Activated naive CD8-positive, alpha-beta T cell treated with anti-CD3 and anti-CD28 coated beads, Interleukin-2, amount 50 U/mL, for 24 hours (primary cell): ENCODE results near the gene COPE.
"Not testable (repeated sequence)": the region's sequence is repeated elsewhere in the genome, so short reads cannot be mapped to it uniquely, and the experiment has no call there.

Experiments
- ATAC-seq: fragments of 150-1000 bp; cut with Tn5 transposase; one replicate; pipeline ENCODE4 v1.10.0; 2021
- DNase-seq: peaks from one replicate; pipeline ENCODE4 v3.0.0; 2021
- H3K27ac Mint-ChIP-seq: one replicate; pipeline ENCODE4 v1.8.0; 2021; ENCODE audit warnings: mild to moderate bottlenecking, mixed read lengths
- H3K27me3 Mint-ChIP-seq: one replicate; pipeline ENCODE4 v1.8.0; 2021; ENCODE audit warnings: mixed read lengths
- H3K36me3 Mint-ChIP-seq: one replicate; pipeline ENCODE4 v1.8.0; 2021; ENCODE audit warnings: low read depth, mixed read lengths
- H3K4me1 Mint-ChIP-seq: one replicate; pipeline ENCODE4 v1.8.0; 2021; ENCODE audit warnings: mixed read lengths
- H3K4me3 Mint-ChIP-seq: one replicate; pipeline ENCODE4 v1.8.0; 2021; ENCODE audit warnings: mild to moderate bottlenecking, moderate library complexity, mixed read lengths
- H3K9me3 Mint-ChIP-seq: one replicate; pipeline ENCODE4 v1.8.0; 2021; ENCODE audit warnings: mixed read lengths

Gene COPE

DNA sequence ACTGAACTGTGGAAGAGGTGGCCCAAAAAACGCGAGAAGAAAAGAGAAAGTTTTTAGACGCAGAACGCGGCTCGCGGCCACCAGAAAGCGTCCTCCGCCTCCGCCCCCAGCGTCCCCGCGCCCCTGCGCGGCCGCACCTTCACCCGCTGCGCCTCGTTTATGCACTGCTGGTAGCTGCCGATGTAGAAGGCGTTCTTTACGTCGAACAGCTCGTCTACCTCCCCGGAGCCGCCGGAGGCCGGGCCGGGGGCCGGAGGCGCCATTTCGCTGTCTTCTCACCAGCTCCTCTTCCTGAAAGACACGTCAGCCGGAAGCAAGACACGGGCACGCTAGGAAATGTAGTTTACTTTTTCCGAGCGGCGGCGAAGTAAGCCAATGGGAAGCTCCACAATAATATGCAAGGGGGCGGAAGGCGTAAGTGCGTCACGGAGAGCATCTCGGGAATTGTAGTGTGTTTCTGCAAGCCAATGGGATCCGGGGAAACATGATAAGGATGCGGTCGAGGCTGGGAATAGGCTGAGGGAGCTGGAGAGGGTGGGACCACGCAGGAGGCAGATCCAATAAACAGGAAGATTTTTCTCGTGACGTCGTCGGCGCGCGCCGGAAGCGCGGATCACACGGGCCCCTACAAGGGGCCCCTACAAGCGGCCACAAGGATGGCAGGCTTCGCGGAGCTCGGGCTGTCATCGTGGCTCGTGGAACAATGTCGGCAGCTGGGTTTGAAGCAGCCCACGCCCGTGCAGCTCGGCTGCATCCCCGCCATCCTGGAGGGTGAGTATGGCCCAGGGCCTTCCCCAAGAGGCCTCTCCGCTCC lies at the start of gene COPE, which contains the start of gene DDX49:
COPE (minus strand) TSS at position 302 of the 814 bp plus-strand sequence; CDS start at position 263, 39 bp downstream.
DDX49 (plus strand) TSS at position 630 of the 814 bp plus-strand sequence; CDS start at position 657, 27 bp downstream.
- ATAC-seq (peak; percentile 96), DNase-seq (peak; percentile 98)
- Mint-ChIP-seq H3K36me3 (peaks cover 43% of the 10 kb centered on the region), H3K27me3 (peaks cover 3% of the 10 kb centered on the region), H3K4me3 (peak within 1 kb of the TSS; percentile 94), H3K27ac (peak within 1 kb of the TSS; percentile 94), H3K4me1 (peaks cover 50% of the 10 kb centered on the region), H3K9me3 (no peaks in the 10 kb centered on the region)

DNA sequence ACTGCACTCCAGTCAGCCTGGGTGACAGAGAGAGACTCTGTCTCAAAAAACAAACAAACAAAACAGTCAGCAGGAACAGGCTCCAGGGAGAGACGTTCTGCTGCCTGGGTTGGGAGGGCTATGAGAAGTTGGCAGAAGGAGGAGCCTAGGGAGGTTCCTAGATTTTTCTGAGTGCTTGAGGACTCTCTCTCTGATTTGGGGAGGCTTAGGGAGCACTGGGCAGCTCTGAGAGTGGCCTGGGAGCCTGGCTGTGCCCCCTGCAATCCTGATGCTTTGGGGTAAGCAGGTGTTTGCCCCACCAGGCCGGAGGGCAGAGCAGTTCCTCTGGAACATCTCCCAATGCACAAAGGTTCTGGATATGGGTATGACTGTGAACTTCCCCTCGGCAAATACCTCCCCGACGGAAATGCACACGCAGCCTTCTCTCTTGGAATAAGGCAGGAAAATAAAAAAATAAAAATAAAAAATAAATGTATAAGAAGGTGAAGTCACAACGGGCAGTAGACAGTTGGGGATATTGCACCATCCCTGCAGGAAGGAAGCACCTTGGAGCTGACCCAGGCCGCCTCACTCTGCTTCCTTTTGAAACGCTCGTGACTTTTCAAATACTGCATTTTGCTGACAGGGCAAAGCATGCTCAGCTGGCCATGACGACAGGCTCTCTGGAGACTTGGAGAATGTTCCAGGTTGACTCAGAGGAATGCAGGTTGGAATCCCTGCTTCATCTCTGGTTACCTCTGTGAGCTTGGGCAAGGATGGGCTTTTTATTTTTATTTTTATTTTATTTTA lies 48.4 kb upstream of the COPE start:
- Mint-ChIP-seq H3K27ac (no peak overlapping the region), H3K4me1 (peaks cover 9% of the 10 kb centered on the region), H3K36me3 (no peaks in the 10 kb centered on the region), H3K9me3 (no peaks in the 10 kb centered on the region), H3K27me3 (peaks cover 10% of the 10 kb centered on the region), H3K4me3 (no peak overlapping the region)
- DNase-seq = no peak
- no peak for ATAC-seq

DNA sequence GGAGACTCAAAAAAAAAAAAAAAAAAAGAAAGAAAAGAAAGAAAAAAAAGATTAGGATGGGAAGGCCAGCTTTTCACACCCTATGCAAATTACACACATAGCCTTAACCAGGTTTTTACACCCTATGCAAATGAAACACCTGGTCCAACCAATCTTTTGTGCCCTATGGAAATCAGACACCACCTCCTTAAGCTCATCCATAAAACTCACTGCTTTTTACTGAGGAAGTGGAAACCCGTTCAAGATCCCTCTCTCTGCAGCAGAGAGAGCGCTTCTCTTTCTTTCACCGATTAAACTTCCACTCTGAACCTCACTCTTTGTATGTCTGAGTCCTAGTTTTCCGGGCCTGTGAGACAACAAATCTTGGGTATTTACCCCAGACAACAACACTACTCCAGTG lies 47.1 kb upstream of the COPE start:
- no peaks in the 10 kb centered on the region for H3K36me3 Mint-ChIP-seq
- H3K27ac Mint-ChIP-seq = no peak overlapping the region
- ATAC-seq (no peak), DNase-seq (no peak)
- H3K4me3 Mint-ChIP-seq = no peak overlapping the region
- no peaks in the 10 kb centered on the region for H3K9me3 Mint-ChIP-seq
- peaks cover 19% of the 10 kb centered on the region for H3K4me1 Mint-ChIP-seq
- H3K27me3 Mint-ChIP-seq = peaks cover 15% of the 10 kb centered on the region

DNA sequence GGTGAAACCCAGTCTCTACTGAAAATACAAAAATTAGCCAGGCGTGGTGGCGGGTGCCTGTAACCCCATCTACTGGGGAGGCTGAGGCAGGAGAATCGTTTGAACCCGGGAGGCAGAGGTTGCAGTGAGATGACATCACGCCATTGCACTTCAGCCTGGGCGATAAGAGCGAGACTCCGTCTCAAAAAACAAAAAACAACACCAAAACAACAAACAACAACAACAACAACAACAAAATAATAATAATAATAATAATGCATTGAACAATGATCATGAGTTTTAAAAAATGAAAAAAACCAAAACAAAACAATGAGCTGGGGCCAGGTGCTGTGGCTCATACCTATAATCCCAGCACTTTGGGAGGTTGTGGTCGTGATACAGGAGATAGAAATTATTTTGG lies 44.9 kb upstream of the COPE start:
- ATAC-seq (no peak), DNase-seq (no peak)
- Mint-ChIP-seq H3K27ac (no peak overlapping the region), H3K4me1 (peaks cover 15% of the 10 kb centered on the region), H3K4me3 (no peak overlapping the region), H3K27me3 (peaks cover 17% of the 10 kb centered on the region), H3K9me3 (no peaks in the 10 kb centered on the region), H3K36me3 (no peaks in the 10 kb centered on the region)

DNA sequence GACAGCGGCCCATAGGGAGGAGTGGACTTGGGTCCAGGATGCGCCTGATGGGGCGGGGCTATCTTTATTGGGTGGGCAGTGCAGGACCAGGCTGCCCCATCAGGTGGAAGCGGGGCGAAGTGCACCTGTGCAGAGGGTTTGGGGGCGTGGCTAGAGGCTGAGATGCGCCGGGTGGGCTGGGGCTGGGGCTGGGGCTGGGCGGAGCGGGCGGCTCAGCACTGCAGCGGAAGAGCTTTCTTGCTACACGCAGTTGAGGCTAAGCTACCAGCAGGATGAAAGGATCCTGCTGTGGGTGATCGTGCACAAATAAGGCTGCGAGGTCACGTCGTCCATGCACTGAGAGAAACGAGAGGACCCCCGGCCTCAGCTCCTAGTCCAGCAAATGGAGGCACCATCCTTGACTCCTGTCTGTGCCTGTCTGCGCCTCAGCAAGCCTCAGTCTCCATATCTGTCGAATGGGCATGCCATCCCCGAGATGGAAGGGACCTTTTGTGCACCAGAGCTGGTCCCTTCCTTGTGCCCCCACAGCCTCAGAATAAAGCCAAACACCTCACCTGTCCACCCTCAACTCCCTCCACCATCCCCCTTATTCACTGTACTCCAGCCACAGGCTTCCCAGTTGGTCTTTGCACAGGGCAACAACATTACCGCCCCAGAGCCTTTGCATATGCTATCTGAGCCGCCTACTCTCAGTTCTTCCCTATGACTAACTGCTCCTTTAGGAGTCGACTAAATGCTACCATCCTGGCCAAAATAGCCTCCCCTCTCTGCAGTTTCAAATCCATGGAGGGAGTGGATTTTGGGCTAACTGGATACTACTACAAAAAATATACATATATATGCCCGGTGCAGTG lies 42.8 kb upstream of the COPE start:
- peaks cover 11% of the 10 kb centered on the region for H3K4me1 Mint-ChIP-seq
- no peak for DNase-seq
- no peaks in the 10 kb centered on the region for H3K9me3 Mint-ChIP-seq
- no peak overlapping the region for H3K4me3 Mint-ChIP-seq
- no peaks in the 10 kb centered on the region for H3K36me3 Mint-ChIP-seq
- H3K27ac Mint-ChIP-seq = no peak overlapping the region
- H3K27me3 Mint-ChIP-seq = peaks cover 12% of the 10 kb centered on the region
- no peak for ATAC-seq

DNA sequence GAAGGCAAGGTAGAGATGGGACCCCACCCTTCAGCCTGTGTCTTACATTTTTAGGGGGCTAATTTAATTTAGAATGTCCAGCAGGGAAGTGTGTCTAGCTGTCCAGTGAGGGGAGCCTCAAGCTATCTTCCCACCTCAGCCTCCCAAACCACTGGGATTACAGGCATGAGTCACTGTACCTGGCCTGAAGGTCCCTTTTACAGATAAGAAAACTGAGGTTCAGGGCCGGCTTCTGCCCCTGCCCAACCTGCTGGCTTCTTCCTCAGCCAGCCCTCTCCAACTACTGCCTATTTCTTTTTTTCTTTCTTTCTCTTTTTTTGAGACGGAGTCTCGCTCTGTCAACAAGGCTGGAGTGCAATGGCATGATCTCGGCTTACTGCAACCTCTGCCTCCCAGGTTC lies 41.2 kb upstream of the COPE start:
- no peaks in the 10 kb centered on the region for H3K9me3 Mint-ChIP-seq
- no peak overlapping the region for H3K4me3 Mint-ChIP-seq

DNA sequence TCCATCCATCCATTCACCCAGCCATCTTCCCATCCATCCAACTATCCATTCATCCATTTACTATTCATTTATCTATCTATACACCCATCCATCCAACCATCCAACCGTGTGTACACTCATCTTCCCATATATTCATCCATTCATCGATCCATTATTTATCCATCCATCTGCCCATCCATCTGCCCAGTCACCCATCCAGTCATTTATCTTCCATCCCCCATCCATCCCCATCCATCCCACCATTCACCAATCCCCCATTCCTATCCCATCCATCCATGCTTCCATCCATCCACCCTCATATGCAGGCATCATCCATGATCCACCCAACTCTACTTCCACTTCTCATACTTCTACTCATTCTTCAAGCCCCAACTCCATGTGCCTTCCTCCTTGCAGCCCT lies 35.9 kb upstream of the COPE start:
- Mint-ChIP-seq H3K9me3 (peaks cover 6% of the 10 kb centered on the region), H3K27me3 (peaks cover 2% of the 10 kb centered on the region), H3K4me3 (no peak overlapping the region), H3K27ac (no peak overlapping the region), H3K36me3 (no peaks in the 10 kb centered on the region), H3K4me1 (no peaks in the 10 kb centered on the region)
- no peak for ATAC-seq
- DNase-seq = no peak

More for the DNA sequence above, 41.2 kb upstream of the COPE start:
- ATAC-seq (no peak), DNase-seq (no peak)
- Mint-ChIP-seq H3K36me3 (no peaks in the 10 kb centered on the region), H3K27me3 (peaks cover 12% of the 10 kb centered on the region), H3K4me1 (peaks cover 11% of the 10 kb centered on the region), H3K27ac (no peak overlapping the region)

DNA sequence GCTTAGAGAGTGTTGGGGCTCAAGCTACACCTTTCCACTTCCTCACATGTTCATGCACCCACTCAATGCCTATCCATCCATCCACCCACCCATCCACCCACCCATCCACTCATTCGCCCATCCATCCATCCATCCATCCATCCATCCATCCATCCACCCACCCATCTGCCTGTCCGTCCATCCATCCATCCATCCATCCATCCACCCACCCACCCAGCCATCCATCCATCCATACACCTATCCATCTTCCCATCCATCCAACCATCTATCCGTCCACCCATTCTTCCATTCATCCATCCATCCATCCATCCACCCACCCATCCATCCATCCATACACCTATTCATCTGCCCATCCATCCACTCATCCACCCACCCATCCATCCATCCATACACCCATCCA lies 34.9 kb upstream of the COPE start:
- Mint-ChIP-seq H3K4me1 (no peaks in the 10 kb centered on the region), H3K9me3 (peaks cover 6% of the 10 kb centered on the region), H3K36me3 (no peaks in the 10 kb centered on the region), H3K27ac (no peak overlapping the region), H3K27me3 (peaks cover 2% of the 10 kb centered on the region), H3K4me3 (no peak overlapping the region)
- DNase-seq (no peak), ATAC-seq (no peak)

DNA sequence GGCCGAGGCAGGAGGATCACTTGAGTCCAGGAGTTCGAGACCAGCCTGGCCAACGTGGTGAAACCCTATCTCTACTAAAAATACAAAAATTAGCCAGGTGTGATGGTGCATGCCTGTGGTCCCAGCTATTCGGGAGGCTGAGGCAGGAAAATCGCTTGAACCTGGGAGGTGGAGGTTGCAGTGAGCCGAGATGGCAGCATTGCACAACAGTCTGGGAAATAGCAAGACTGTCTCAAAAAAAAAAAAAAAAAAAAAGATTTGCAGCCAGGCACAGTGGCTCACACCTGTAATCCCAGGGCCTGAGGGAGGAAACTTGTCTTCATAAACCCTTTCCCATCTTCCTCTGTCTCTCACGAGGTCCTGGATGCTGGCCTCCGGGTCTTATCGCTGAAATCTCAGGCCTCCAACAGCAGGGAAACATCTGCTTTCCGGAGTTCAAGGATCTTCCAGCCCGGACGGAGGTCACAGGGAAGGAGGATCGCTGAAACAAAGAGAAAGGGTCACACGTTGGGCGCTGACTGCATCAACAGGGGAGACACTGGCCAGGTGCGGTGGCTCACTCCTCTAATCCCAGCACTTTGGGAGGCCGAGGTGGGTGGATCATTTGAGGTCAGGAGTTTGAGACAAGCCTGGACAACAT lies 33.3 kb upstream of the COPE start:
- H3K4me3 Mint-ChIP-seq, ATAC-seq, H3K36me3 Mint-ChIP-seq, H3K4me1 Mint-ChIP-seq, H3K27me3 Mint-ChIP-seq, H3K9me3 Mint-ChIP-seq, DNase-seq, H3K27ac Mint-ChIP-seq: not testable (repeated sequence)

DNA sequence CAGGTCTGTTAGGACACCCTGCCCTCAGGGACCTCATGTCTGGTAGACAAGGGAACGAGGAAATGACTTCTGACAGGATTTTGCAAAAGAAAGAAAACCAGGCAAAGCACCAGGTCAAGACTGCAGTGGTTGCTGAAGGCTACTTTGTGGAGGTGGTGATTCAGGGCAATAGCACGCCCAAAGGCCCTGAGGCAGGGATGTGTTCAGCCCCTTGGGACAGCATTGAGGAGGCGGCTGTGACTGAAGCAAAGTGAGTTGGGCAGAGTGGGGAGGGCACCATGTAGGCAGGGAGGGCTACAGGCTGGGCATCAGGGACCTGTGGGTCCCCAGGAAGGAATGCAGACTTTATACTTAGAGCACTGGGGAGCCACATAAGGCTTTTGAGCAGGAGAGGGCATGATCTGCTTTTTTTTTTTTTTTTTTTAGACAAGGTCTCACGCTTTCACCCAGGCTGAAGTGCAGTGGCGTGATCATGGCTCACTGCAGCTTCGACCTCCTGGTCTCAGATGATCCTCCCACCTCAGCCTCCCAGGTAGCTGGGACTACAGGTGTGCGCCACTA lies 32.6 kb upstream of the COPE start:
- peaks cover 6% of the 10 kb centered on the region for H3K9me3 Mint-ChIP-seq
- H3K36me3 Mint-ChIP-seq = no peaks in the 10 kb centered on the region
- H3K4me1 Mint-ChIP-seq = no peaks in the 10 kb centered on the region
- DNase-seq (no peak), ATAC-seq (no peak)
- peaks cover 2% of the 10 kb centered on the region for H3K27me3 Mint-ChIP-seq
- no peak overlapping the region for H3K27ac Mint-ChIP-seq
- H3K4me3 Mint-ChIP-seq = no peak overlapping the region

DNA sequence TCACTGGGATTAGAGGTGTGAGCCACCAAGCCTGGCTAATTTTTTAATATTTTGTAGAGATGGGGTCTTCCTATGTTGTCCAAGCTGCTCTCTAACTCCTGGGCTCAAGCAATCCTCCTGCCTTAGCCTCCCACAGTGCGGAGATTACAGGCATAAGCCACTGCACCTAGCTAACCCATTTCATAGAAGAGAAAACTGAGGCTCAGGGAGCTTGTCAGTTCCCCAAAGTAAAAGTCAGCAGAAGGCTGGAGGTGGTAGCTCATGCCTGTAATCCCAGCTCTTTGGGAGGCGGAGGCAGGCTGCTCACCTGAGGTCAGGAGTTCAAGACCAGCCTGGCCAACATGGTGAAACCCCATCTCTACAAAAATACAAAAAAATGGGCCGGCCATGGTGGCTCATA lies 30.7 kb upstream of the COPE start:
- no peak for ATAC-seq
- H3K4me1 Mint-ChIP-seq = no peaks in the 10 kb centered on the region
- H3K9me3 Mint-ChIP-seq = peaks cover 2% of the 10 kb centered on the region
- no peak for DNase-seq
- peaks cover 5% of the 10 kb centered on the region for H3K27me3 Mint-ChIP-seq
- H3K27ac Mint-ChIP-seq = no peak overlapping the region
- no peaks in the 10 kb centered on the region for H3K36me3 Mint-ChIP-seq
- no peak overlapping the region for H3K4me3 Mint-ChIP-seq

DNA sequence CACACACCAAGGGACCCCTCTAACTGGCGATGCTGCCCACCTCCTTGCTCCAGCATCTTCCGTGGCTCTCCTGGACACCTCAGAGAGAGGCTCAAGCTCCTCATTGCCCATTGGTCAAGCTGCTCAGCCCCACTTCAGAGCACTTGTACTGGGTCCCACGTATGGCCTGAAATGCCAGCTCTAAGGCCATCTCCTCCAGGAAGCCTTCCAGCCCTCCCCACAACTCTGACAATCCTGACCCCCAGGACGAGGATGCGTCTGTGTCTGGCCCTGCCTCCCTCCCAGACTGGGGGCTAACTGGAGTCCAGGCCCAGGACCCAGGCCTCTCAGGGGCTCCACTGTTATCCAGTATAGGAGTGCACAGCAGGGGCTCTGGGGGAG lies 29.8 kb upstream of the COPE start:
- Mint-ChIP-seq H3K4me1 (no peaks in the 10 kb centered on the region), H3K9me3 (no peaks in the 10 kb centered on the region), H3K27ac (no peak overlapping the region), H3K4me3 (no peak overlapping the region), H3K36me3 (no peaks in the 10 kb centered on the region), H3K27me3 (peaks cover 5% of the 10 kb centered on the region)
- DNase-seq = no peak
- ATAC-seq = no peak

DNA sequence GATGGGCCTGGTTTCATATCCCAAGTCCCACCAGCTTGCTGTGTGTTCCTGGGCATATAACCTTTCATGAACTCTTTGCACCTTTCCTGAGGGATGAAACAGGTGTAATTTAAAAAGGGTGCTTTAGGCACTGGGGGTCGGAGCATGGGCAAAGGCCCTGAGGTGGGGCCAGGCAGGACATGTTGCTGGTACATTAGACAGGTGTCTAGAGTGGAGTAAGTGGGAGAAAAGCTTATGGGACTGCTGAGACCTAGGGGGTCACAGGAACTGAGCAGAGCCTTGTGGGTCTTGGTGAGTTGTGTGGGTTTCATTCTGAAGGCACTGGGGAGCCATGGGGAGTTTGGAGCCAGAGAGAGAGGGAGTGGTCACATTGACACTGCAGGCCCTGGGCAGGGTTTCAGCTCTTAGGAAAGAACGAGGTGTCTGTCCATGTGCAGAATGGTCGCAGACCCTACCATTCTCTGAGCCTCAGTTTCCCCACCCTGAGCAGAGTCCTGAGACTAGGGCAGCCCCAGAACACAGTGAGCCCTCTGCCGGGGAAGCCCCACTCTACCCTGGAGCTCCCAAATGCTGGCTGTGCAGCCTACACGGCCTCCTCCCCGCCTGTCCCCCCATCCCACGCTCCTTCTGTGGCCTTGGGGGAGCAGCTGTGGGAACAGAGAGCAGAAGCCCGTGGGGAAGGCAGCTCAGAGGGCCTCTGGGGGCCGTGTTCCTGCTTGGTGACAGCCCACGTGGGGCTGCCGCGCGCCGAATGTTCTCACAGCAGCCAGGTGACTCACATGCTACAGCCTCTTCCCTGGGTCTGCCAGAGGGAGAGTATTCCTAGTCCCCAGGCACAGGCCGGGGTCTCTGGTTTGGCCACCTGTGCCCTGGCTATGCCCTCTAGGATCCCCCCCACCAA lies 29.1 kb upstream of the COPE start:
- ATAC-seq (no peak), DNase-seq (no peak)
- H3K9me3 Mint-ChIP-seq = no peaks in the 10 kb centered on the region
- no peak overlapping the region for H3K4me3 Mint-ChIP-seq
- no peaks in the 10 kb centered on the region for H3K36me3 Mint-ChIP-seq
- H3K27me3 Mint-ChIP-seq = peaks cover 5% of the 10 kb centered on the region
- H3K4me1 Mint-ChIP-seq = no peaks in the 10 kb centered on the region
- no peak overlapping the region for H3K27ac Mint-ChIP-seq
